GM12891 (cell line): Measurements from ENCODE around the gene CEP43.

Source experiments
- POLR2A ChIP-seq: IDR thresholded peaks from 2 replicates; pipeline ENCODE4 v1.6.1; 2011; ENCODE audit warnings: low read depth, low read length, control low read depth
- POLR2AphosphoS5 ChIP-seq: IDR thresholded peaks from 2 replicates; pipeline ENCODE4 v1.6.1; 2011; ENCODE audit warnings: low read depth, low read length, control low read depth
- POU2F2 ChIP-seq: IDR thresholded peaks from 2 replicates; pipeline ENCODE4 v1.6.1; 2011; ENCODE audit warnings: low read depth, mild to moderate bottlenecking, control low read depth, low read length, moderate library complexity
- TAF1 ChIP-seq: IDR thresholded peaks from 2 replicates; pipeline ENCODE4 v1.6.1; 2011; ENCODE audit warnings: low read depth, low read length, control low read depth

DNA sequence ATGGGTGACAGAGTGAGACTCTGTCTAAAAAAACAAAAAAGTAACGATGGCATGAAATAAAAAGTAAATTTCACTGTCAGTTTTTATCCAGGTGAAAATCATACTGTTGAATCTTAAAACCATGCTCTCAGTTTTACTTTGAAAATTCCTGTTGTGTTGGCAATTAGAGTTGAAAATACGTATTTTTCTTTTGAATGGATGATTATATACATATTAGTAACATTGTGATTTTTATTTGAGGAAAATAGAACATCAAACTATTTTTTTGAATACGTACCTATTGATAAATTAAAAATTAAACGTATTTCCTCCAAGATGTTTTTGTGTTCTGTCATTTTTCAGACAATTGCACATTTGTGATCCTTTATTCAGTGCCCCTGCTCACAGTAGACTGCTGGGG is 14.7 kb downstream of the CEP43 start:
- TF ChIP-seq POLR2A (no peak), POU2F2 (no peak), POLR2AphosphoS5 (no peak), TAF1 (no peak)
